PC-3 (cell line): ENCODE results near the gene ACE2. TPM values are rescaled to one million over a fixed set of nuclear protein-coding genes. Genes with fewer than 3 reads are reported as not detected.

Experiments used
- ATAC-seq: fragments of 200-7000 bp; cut with Tn5 transposase; 2 replicates; pipeline ENCODE4 v1.9.1; 2020; ENCODE audit warnings: mild to moderate bottlenecking, moderate library complexity
- BruUV-seq: library from RNA; stranded (reverse); fragments of 400-500 nt; replicated peaks from 2 replicates; lab custom pipeline; 2021; lab: Mats Ljungman, UMichigan
- CTCF ChIA-PET: fragments of 300-600 bp; sonication (Branson Sonifier 250); formaldehyde crosslinking; loops from one replicate; lab custom pipeline; 2022; ENCODE audit warnings: antibody characterized with exemption; lab: Charles Lee
- POLR2A ChIA-PET: fragments of 300-600 bp; sonication (Branson Sonifier 250); formaldehyde crosslinking; loops from one replicate; lab custom pipeline; 2022; ENCODE audit warnings: antibody characterized with exemption; ENCODE audit not compliant: unreplicated experiment; lab: Charles Lee
- DNase-seq: peaks from one replicate; pipeline ENCODE4 v3.0.0-alpha.2; 2015
- H2AFZ ChIP-seq: fragments of 300-600 bp; sonication (generic); 2 replicates; pipeline ENCODE4 v1.6.0; 2016; ENCODE audit warnings: antibody characterized with exemption, low read length
- H3F3A ChIP-seq: fragments of 300-600 bp; sonication (generic); one replicate; pipeline ENCODE4 v1.6.0; 2017; ENCODE audit warnings: antibody characterized with exemption, low read length, control low read depth, mild to moderate bottlenecking; ENCODE audit not compliant: unreplicated experiment
- H3K27ac ChIP-seq: fragments of 300-600 bp; sonication (generic); 2 replicates; pipeline ENCODE4 v1.5.1; 2016; ENCODE audit warnings: mild to moderate bottlenecking, low read length
- H3K27me3 ChIP-seq: fragments of 300-600 bp; sonication (generic); 2 replicates; pipeline ENCODE4 v1.6.1; 2016; ENCODE audit warnings: low read length, mixed read lengths
- H3K36me3 ChIP-seq: fragments of 300-600 bp; sonication (generic); 2 replicates; pipeline ENCODE4 v1.6.1; 2016; ENCODE audit warnings: low read depth, mixed run types, low read length, mixed read lengths
- H3K4me1 ChIP-seq: fragments of 300-600 bp; sonication (generic); 2 replicates; pipeline ENCODE4 v1.5.1; 2016; ENCODE audit warnings: low read length; ENCODE audit not compliant: insufficient read depth
- H3K4me2 ChIP-seq: fragments of 300-600 bp; sonication (generic); 2 replicates; pipeline ENCODE4 v1.6.0; 2016; ENCODE audit warnings: low read length
- H3K4me3 ChIP-seq: fragments of 300-600 bp; sonication (generic); 2 replicates; pipeline ENCODE4 v1.5.1; 2016; ENCODE audit warnings: mild to moderate bottlenecking, low read length, mixed read lengths
- H3K79me2 ChIP-seq: fragments of 300-600 bp; sonication (generic); 2 replicates; pipeline ENCODE4 v1.6.1; 2017; ENCODE audit warnings: low read length, mixed read lengths
- H3K9ac ChIP-seq: fragments of 300-600 bp; sonication (generic); 2 replicates; pipeline ENCODE4 v1.6.0; 2016; ENCODE audit warnings: mild to moderate bottlenecking, low read length
- H3K9me2 ChIP-seq: fragments of 300-600 bp; sonication (generic); replicated peaks from 2 replicates; pipeline ENCODE4 v1.6.1; 2016; ENCODE audit warnings: mixed run types, low read length, mixed read lengths
- H3K9me3 ChIP-seq: fragments of 300-600 bp; sonication (generic); 2 replicates; pipeline ENCODE4 v1.6.1; 2016; ENCODE audit warnings: low read length, mixed read lengths
- H4K20me1 ChIP-seq: fragments of 300-600 bp; sonication (generic); 2 replicates; pipeline ENCODE4 v1.6.1; 2016; ENCODE audit warnings: low read length, mixed read lengths
- EZH2 ChIP-seq: fragments of 300-600 bp; sonication (generic); IDR thresholded peaks from one replicate; pipeline ENCODE4 v1.6.1; 2017; ENCODE audit warnings: antibody characterized with exemption, mild to moderate bottlenecking, low read length; ENCODE audit not compliant: unreplicated experiment
- EZH2phosphoT487 ChIP-seq: fragments of 300-600 bp; sonication (generic); IDR thresholded peaks from 2 replicates; pipeline ENCODE4 v1.6.1; 2018; ENCODE audit warnings: mild to moderate bottlenecking, antibody characterized with exemption, low read length, borderline replicate concordance
- intact Hi-C: fragments of 100-400 bp; cut with micrococcal nuclease; formaldehyde crosslinking; loops from 2 replicates; pipeline ENCODE4 v1.9.0; 2023
- total RNA-seq: library from RNA; depleted of rRNA; stranded (reverse); fragments of >200 nt; gene quantifications from 2 replicates; pipeline ENCODE4 v1.2.3, GENCODE V29; 2014
- TF ChIP-seq, protein P1 (sequence below): fragments of 300-600 bp; sonication (generic); conservative IDR thresholded peaks from 2 replicates; pipeline ENCODE4 v1.5.1; 2017; ENCODE audit warnings: antibody characterized with exemption, low read depth, mild to moderate bottlenecking, low read length

Gene ACE2
- total RNA-seq, 1 experiment from 2014 or later, result 1.2 TPM

DNA sequence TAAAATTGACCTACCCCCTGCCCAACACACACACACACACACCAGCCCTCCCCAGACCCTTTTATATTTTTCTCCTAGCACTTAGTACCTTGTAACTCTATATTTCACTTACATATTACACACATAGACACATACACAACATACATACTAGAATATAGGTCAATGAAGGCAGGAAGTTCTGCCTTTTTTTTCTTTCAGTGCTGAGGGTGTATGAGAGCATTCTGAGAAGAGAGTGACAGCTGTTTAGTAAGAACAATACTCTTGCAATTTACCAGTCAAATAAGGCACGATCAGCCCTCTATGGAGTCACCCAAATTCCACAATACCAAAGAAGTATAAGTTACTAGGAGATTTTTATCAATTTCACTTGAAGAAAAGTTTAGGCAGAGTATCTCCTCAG is 33.5 kb downstream of the ACE2 start:
- ATAC-seq, result no peak
- TF ChIP-seq, protein P1, sequence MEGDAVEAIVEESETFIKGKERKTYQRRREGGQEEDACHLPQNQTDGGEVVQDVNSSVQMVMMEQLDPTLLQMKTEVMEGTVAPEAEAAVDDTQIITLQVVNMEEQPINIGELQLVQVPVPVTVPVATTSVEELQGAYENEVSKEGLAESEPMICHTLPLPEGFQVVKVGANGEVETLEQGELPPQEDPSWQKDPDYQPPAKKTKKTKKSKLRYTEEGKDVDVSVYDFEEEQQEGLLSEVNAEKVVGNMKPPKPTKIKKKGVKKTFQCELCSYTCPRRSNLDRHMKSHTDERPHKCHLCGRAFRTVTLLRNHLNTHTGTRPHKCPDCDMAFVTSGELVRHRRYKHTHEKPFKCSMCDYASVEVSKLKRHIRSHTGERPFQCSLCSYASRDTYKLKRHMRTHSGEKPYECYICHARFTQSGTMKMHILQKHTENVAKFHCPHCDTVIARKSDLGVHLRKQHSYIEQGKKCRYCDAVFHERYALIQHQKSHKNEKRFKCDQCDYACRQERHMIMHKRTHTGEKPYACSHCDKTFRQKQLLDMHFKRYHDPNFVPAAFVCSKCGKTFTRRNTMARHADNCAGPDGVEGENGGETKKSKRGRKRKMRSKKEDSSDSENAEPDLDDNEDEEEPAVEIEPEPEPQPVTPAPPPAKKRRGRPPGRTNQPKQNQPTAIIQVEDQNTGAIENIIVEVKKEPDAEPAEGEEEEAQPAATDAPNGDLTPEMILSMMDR, result no peak
- TF ChIP-seq EZH2 (no peak), EZH2phosphoT487 (no peak)
- Histone ChIP-seq H3K4me3 (no peak overlapping the region), H2AFZ (no peak overlapping the region), H3K9me2 (no peaks in the 10 kb centered on the region), H3K27me3 (no peaks in the 10 kb centered on the region), H4K20me1 (no peaks in the 10 kb centered on the region), H3K27ac (no peak overlapping the region), H3K79me2 (no peaks in the 10 kb centered on the region), H3K36me3 (no peaks in the 10 kb centered on the region), H3K9ac (no peak overlapping the region), H3K4me1 (peaks cover 4% of the 10 kb centered on the region), H3F3A (no peaks in the 10 kb centered on the region), H3K9me3 (no peaks in the 10 kb centered on the region), H3K4me2 (no peak overlapping the region)
- no TSS peak for BruUV-seq
- CTCF ChIA-PET, result no interaction called here
- intact Hi-C loops, result no loop called here
- DNase-seq, result no peak
- POLR2A ChIA-PET, result no interaction called here

DNA sequence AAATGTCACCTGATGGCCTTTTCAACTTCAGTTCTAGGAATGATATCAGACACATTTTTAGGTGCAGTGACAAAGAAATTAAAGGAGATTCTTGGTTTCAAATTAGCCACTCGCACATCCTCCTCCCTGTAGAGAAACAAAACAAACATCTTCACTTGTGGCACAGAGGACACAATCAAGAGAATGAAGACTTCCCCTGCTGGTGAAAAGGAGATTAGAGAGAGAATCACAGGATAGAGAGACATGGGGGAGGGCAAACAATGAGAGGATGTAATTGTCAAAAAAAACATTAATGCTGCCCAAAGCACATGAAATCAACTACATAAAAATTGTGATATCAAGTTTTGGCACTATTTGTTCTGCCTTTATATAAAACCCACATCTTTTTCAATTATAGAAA is 34.5 kb downstream of the ACE2 start:
- no peaks in the 10 kb centered on the region for H4K20me1 ChIP-seq
- H3K4me3 ChIP-seq, result no peak overlapping the region
- no peaks in the 10 kb centered on the region for H3K79me2 ChIP-seq
- intact Hi-C loops, result no loop called here
- H3K27ac ChIP-seq, result no peak overlapping the region
- POLR2A ChIA-PET, result no interaction called here
- peaks cover 4% of the 10 kb centered on the region for H3K4me1 ChIP-seq
- H3F3A ChIP-seq, result no peaks in the 10 kb centered on the region
- H3K27me3 ChIP-seq, result no peaks in the 10 kb centered on the region
- ATAC-seq (no peak), DNase-seq (peak; percentile 19)
- H3K9ac ChIP-seq, result no peak overlapping the region
- no TSS peak for BruUV-seq
- TF ChIP-seq, protein P1, result peak; percentile 48
- no peak for TF ChIP-seq EZH2
- CTCF ChIA-PET, result no interaction called here
- no peak overlapping the region for H3K4me2 ChIP-seq
- H3K9me3 ChIP-seq, result no peaks in the 10 kb centered on the region
- H3K36me3 ChIP-seq, result no peaks in the 10 kb centered on the region
- H3K9me2 ChIP-seq, result no peaks in the 10 kb centered on the region
- H2AFZ ChIP-seq, result no peak overlapping the region

DNA sequence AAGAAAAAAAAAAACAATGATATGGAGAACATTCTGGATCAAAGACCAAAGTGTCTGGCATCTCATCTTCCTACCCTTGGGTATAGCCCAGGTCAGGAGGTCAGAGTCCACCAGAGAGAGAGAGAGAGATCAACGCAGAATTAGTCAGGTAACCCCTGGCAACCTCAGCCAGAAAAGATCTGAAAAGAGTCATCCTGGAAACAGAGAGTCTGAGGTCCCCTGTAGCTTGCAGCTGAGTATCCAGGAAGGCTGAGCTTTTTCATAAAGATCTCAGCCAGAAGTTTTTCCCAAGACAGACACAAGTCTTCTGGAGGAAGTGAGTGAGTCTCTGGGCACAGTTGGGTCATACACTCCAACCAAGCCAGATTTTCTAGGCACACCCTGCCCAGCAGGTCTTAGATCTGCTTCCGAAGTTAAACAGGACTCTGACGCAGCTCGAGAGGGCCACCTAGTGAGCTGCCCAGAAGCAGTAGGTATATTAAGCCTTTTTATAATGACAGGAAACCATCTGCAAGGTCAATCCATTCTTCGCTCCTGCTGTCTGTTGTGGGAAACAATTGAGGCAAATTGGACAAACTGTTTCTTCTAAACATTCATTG is 35.7 kb downstream of the ACE2 start:
- ChIA-PET POLR2A (no interaction called here), CTCF (interaction anchor here (0.6 to 1.2 kb wide), 6 partner anchors 10 to 95 kb away, joined by 4 to 11 read pairs (median 5); partner anchors contain the start of gene PIR)
- no peaks in the 10 kb centered on the region for H4K20me1 ChIP-seq
- DNase-seq, result peak; percentile 87
- no peaks in the 10 kb centered on the region for H3K9me2 ChIP-seq
- peaks cover 4% of the 10 kb centered on the region for H3K4me1 ChIP-seq
- TF ChIP-seq, protein P1, result peak; percentile 89
- TF ChIP-seq EZH2, result no peak
- TF ChIP-seq EZH2phosphoT487, result no peak
- H3K4me3 ChIP-seq, result no peak overlapping the region
- no peak overlapping the region for H3K9ac ChIP-seq
- H3K79me2 ChIP-seq, result no peaks in the 10 kb centered on the region
- no peaks in the 10 kb centered on the region for H3F3A ChIP-seq
- peak overlapping the region; percentile 44; the same call in 1 of the 2 replicates for H2AFZ ChIP-seq
- H3K27me3 ChIP-seq, result no peaks in the 10 kb centered on the region
- intact Hi-C loops, result loop anchor here (1.0 kb wide), 3 partner anchors 67 to 216 kb away; no protein-coding TSS in a partner anchor
- no peaks in the 10 kb centered on the region for H3K36me3 ChIP-seq
- BruUV-seq, result no TSS peak
- ATAC-seq, result peak; percentile 96
- peak overlapping the region; percentile 62 for H3K4me2 ChIP-seq
- H3K9me3 ChIP-seq, result no peaks in the 10 kb centered on the region
- H3K27ac ChIP-seq, result no peak overlapping the region
